Heart left ventricle (tissue), 16 donors: ENCODE measurements around the gene ASTN2. TPM values are rescaled to one million over a fixed set of nuclear protein-coding genes. Genes with fewer than 3 reads are reported as not detected.

Experiments
- ATAC-seq, 4 donors: fragments of 200-7000 bp; cut with Tn5 transposase; one replicate each; pipeline ENCODE4 v1.9.1; 2020 to 2022; ENCODE audit warnings: moderate library complexity in 4 of 4, mild to moderate bottlenecking in 3 of 4, moderate number of reproducible peaks in 1 of 4
- DNase-seq, 5 donors: peaks; one replicate each; pipeline ENCODE4 v3.0.0-alpha.2; 2020
- H3K27ac ChIP-seq, 12 donors: fragments of 200-600 bp; sonication (generic) in 4 of 12; one replicate each; pipeline versions ENCODE4 v1.5.0 to v1.8.0; 2016 to 2022; ENCODE audit warnings: mild to moderate bottlenecking in 2 of 12
- H3K27me3 ChIP-seq, 9 donors: fragments of 200-600 bp; sonication (generic) in 2 of 9; one replicate each; pipeline versions ENCODE4 v1.5.1 to v1.8.0; 2016 to 2022; ENCODE audit warnings: mild to moderate bottlenecking in 3 of 9
- H3K36me3 ChIP-seq, 9 donors: fragments of 200-600 bp; sonication (generic) in 2 of 9; one replicate each; pipeline versions ENCODE4 v1.5.0 to v1.8.0; 2018 to 2022; ENCODE audit warnings: mild to moderate bottlenecking in 2 of 9
- H3K4me1 ChIP-seq, 12 donors: fragments of 200-600 bp; sonication (generic) in 4 of 12; one replicate each; pipeline versions ENCODE4 v1.5.0 to v1.8.0; 2016 to 2022; ENCODE audit warnings: mild to moderate bottlenecking in 3 of 12
- H3K4me3 ChIP-seq, 12 donors: fragments of 200-600 bp; sonication (generic) in 4 of 12; one replicate each; pipeline versions ENCODE4 v1.5.0 to v1.8.0; 2017 to 2022; ENCODE audit warnings: mild to moderate bottlenecking in 9 of 12, moderate library complexity in 4 of 12
- H3K9me3 ChIP-seq, 12 donors: fragments of 200-600 bp; sonication (generic) in 4 of 12; one replicate each; pipeline versions ENCODE4 v1.5.0 to v1.8.0; 2016 to 2022; ENCODE audit warnings: mild to moderate bottlenecking in 1 of 12
- CTCF ChIP-seq, 12 donors: fragments of 200-600 bp; sonication (generic) in 4 of 12; IDR thresholded peaks; one replicate each; pipeline versions ENCODE4 v1.5.0 to v1.8.0; 2018 to 2022; ENCODE audit warnings: antibody characterized with exemption in 12 of 12, mild to moderate bottlenecking in 5 of 12
- POLR2A ChIP-seq, 2 donors: fragments of 450-650 bp; IDR thresholded peaks; one replicate each; pipeline ENCODE4 v1.6.1; 2017; ENCODE audit warnings: antibody characterized with exemption in 2 of 2, mild to moderate bottlenecking in 2 of 2, moderate library complexity in 2 of 2
- WGBS, 4 donors: extraction: QIAGEN DNeasy Blood & Tissue Kit in 2 of 4; methylation state at CpG; one replicate each; pipeline versions ENCODE4 v1.1.5 to v1.1.7; 2013 to 2018; 5-methylcytosine and 5-hydroxymethylcytosine counted together
- intact Hi-C, 10 donors: fragments of 100-400 bp; cut with DNase I; formaldehyde crosslinking; loops; one replicate each; pipeline versions ENCODE4 v1.11.1 to v1.14.2; 2022
- polyA plus RNA-seq, 2 donors: library from polyadenylated mRNA; stranded (reverse); fragments of 200-250 nt; gene quantifications; one replicate each; pipeline ENCODE4 v1.2.3, GENCODE V29; 2013
- total RNA-seq, 9 donors: library from RNA; depleted of rRNA in 2 of 9; stranded (reverse); fragments of >200 nt in 2 of 9; fragmentation: NEBNext Ultra II Directional in 3 of 9; extraction: Animal tissue kit (Norgen Biotek cat#: 25700) in 3 of 9; gene quantifications; one replicate each; pipeline versions ENCODE4 v1.1.0 to v1.2.4, GENCODE V29; 2016 to 2023
- donor health status: ischemic (EF 13 %, LVEDD 7.1; RV severe dilation, severe dysfunction).
- donor health status: healthy with polysubstance abuse.
- donor health status: DM: no; HTN: yes; CAD: no.
- donor health status: DM: no; HTN: no; CAD: no.
- donor health status: ischemic (EF 25% LVEDD 6.9; RV normal size, moderate dysfunction).
- donor health status: ischemic (EF 25% LVEDD 5.7; RV mildly dilated, moderate dysfunction).
- donor health status: healthy.
- donor health status: DM: yes; HTN: yes; CAD: no.
- donor health status: ischemic (EF 35%, LVEDD 5.7; RV mildly dilated, moderate dysfunction).
- donor health status: nonischemic (EF 11% LVEDD 7.7; RV severe dilation, severe dysfunction).
- donor health status: DM: yes; HTN: yes; CAD: no.
- donor health status: PGD.
- donor health status: ischemic (EF 29% LVEDD 5.4; RV normal size, mild dysfunction).
- donor health status: nonischemic (EF 23%, LVEDD 6.1; RV moderate dilation, normal function).

ASTN2 gene
- total and polyA plus RNA-seq, 11 donors: 2.5 to 6.0 (median 3.5) TPM

- H3K9me3 ChIP-seq: no peaks in the 10 kb centered on the region
- no peaks in the 10 kb centered on the region for H3K4me1 ChIP-seq
- no peak overlapping the region for H3K4me3 ChIP-seq
- intact Hi-C loops: loop anchor here in 1 of 10 donors (10.0 kb wide), 1 partner anchor 61 kb away; no protein-coding TSS in a partner anchor
- no peaks in the 10 kb centered on the region for H3K36me3 ChIP-seq
- no peak overlapping the region for H3K27ac ChIP-seq
- no peak for DNase-seq
- WGBS, 4 donors: 76 to 85% (median 77%) methylated on average over 3 of the region's 3 CpGs
- ATAC-seq: no peak
- H3K27me3 ChIP-seq: peaks cover 0 to 18% (median 0%) of the 10 kb centered on the region in 9 donors
- TF ChIP-seq POLR2A (IDR thresholded peaks at IDR 0.05) (no peak), CTCF (IDR thresholded peaks at IDR 0.05) (no peak)
These were observed 108.8 kb downstream of the ASTN2 start for GRCh38 chr9:117306032-117306431.

- 66 to 76% (median 72%) methylated on average over 2 of the region's 2 CpGs for WGBS, 4 donors
These were observed 109.4 kb downstream of the ASTN2 start for GRCh38 chr9:117305454-117305853.

GRCh38 chr9:117304549-117304948, 110.3 kb downstream of the ASTN2 start:
- ATAC-seq: no peak
- no peak overlapping the region for H3K4me3 ChIP-seq
- no peak for DNase-seq
- H3K9me3 ChIP-seq: no peaks in the 10 kb centered on the region
- intact Hi-C loops: loop anchor here in 1 of 10 donors (10.0 kb wide), 1 partner anchor 60 kb away; no protein-coding TSS in a partner anchor
- TF ChIP-seq POLR2A (IDR thresholded peaks at IDR 0.05): no peak
- TF ChIP-seq CTCF (IDR thresholded peaks at IDR 0.05): no peak
- H3K27me3 ChIP-seq: peaks cover 0 to 18% (median 0%) of the 10 kb centered on the region in 9 donors
- H3K36me3 ChIP-seq: no peaks in the 10 kb centered on the region
- no peaks in the 10 kb centered on the region for H3K4me1 ChIP-seq
- WGBS, 4 donors: 54 to 61% (median 56%) methylated on average over 5 of the region's 5 CpGs
- no peak overlapping the region for H3K27ac ChIP-seq

More at GRCh38 chr9:117305454-117305853, 109.4 kb downstream of the ASTN2 start:
- H3K4me3 ChIP-seq: no peak overlapping the region
- H3K9me3 ChIP-seq: no peaks in the 10 kb centered on the region
- intact Hi-C loops: loop anchor here in 1 of 10 donors (10.0 kb wide), 1 partner anchor 61 kb away; no protein-coding TSS in a partner anchor
- H3K27ac ChIP-seq: no peak overlapping the region
- no peaks in the 10 kb centered on the region for H3K4me1 ChIP-seq
- DNase-seq (no peak), ATAC-seq (no peak)
- H3K27me3 ChIP-seq: peaks cover 0 to 18% (median 0%) of the 10 kb centered on the region in 9 donors
- TF ChIP-seq CTCF (IDR thresholded peaks at IDR 0.05) (no peak), POLR2A (IDR thresholded peaks at IDR 0.05) (no peak)
- no peaks in the 10 kb centered on the region for H3K36me3 ChIP-seq

- WGBS, 4 donors: 51 to 57% (median 55%) methylated on average over 4 to 5 of the region's 5 CpGs
These were observed 111.1 kb downstream of the ASTN2 start for GRCh38 chr9:117303643-117304230.

More at GRCh38 chr9:117303643-117304230, 111.1 kb downstream of the ASTN2 start:
- Histone ChIP-seq H3K4me3 (no peak overlapping the region), H3K27me3 (peaks cover 0 to 18% (median 0%) of the 10 kb centered on the region in 9 donors), H3K9me3 (no peaks in the 10 kb centered on the region), H3K36me3 (no peaks in the 10 kb centered on the region), H3K4me1 (no peaks in the 10 kb centered on the region), H3K27ac (no peak overlapping the region)
- no peak for TF ChIP-seq CTCF (IDR thresholded peaks at IDR 0.05)
- no peak for TF ChIP-seq POLR2A (IDR thresholded peaks at IDR 0.05)
- intact Hi-C loops: loop anchor here in 1 of 10 donors (10.0 kb wide), 1 partner anchor 59 kb away; no protein-coding TSS in a partner anchor
- ATAC-seq: no peak
- DNase-seq: no peak
